GM12878 (cell line): ENCODE data around the gene HMBS. TPM values are rescaled to one million over a fixed set of nuclear protein-coding genes. Genes with fewer than 3 reads are reported as not detected.

Source experiments
- ATAC-seq: fragments of 200-7000 bp; cut with Tn5 transposase; 3 replicates; pipeline ENCODE4 v1.9.1; 2020; ENCODE audit warnings: mild to moderate bottlenecking, moderate library complexity
- BruUV-seq: library from RNA; stranded (reverse); fragments of 400-500 nt; replicated peaks from 2 replicates; lab custom pipeline; 2021; lab: Mats Ljungman, UMichigan
- CTCF ChIA-PET: fragments of 300-600 bp; sonication (Branson Sonifier 250); formaldehyde crosslinking; extraction: SDS; loops from one replicate; lab custom pipeline; 2021; ENCODE audit warnings: inconsistent platforms; lab: Yijun Ruan, JAX
- POLR2A ChIA-PET: fragments of 350-600 bp; formaldehyde crosslinking; extraction: SDS; loops from one replicate; lab custom pipeline; 2021; ENCODE audit warnings: inconsistent platforms; lab: Charles Lee
- RAD21 ChIA-PET: fragments of 300-600 bp; sonication (Branson Sonifier 250); formaldehyde crosslinking; loops from one replicate; lab custom pipeline; 2023; ENCODE audit warnings: antibody characterized with exemption; ENCODE audit not compliant: unreplicated experiment; lab: Charles Lee
- SMC1A ChIA-PET: fragments of 300-600 bp; sonication (Branson Sonifier 250); formaldehyde crosslinking; loops from one replicate; lab custom pipeline; 2023; ENCODE audit not compliant: unreplicated experiment, uncharacterized antibody; lab: Charles Lee
- DNase-seq: peaks from one replicate; pipeline ENCODE4 v3.0.0-alpha.2; 2011; ENCODE audit warnings: low read depth, low spot score
- FAIRE-seq: peaks from 3 replicates; lab custom pipeline; 2011; peaks lifted over from hg19 to GRCh38; lab: Jason Lieb, UNC
- H2AFZ ChIP-seq: 2 replicates; pipeline ENCODE4 v1.6.0; 2011; ENCODE audit warnings: low read depth, low read length, control low read depth; ENCODE audit not compliant: control insufficient read depth
- H3K27ac ChIP-seq: 2 replicates; pipeline ENCODE4 v1.5.1; 2011; ENCODE audit warnings: control low read depth; ENCODE audit not compliant: control insufficient read depth, insufficient read depth
- H3K27me3 ChIP-seq, 2 experiments: replicated peaks in 1 of 2; 2 replicates each; pipeline versions ENCODE4 v1.6.0 to v1.6.1; 2011; ENCODE audit warnings: low read length in 1 of 2; ENCODE audit not compliant: control insufficient read depth in 2 of 2, insufficient read depth in 2 of 2
- H3K36me3 ChIP-seq, 2 experiments: 2 replicates each; pipeline ENCODE4 v1.5.1; 2011; ENCODE audit warnings: low read length in 1 of 2; ENCODE audit not compliant: control insufficient read depth in 2 of 2, insufficient read depth in 2 of 2
- H3K4me1 ChIP-seq: 2 replicates; pipeline ENCODE4 v1.6.1; 2011; ENCODE audit warnings: mild to moderate bottlenecking, low read length, moderate library complexity, mixed read lengths; ENCODE audit not compliant: control insufficient read depth, insufficient read depth
- H3K4me2 ChIP-seq: 2 replicates; pipeline ENCODE4 v1.6.0; 2011; ENCODE audit warnings: control low read depth; ENCODE audit not compliant: control insufficient read depth, insufficient read depth
- H3K4me3 ChIP-seq: fragments of 200-600 bp; sonication (generic); 2 replicates; pipeline ENCODE4 v1.5.1; 2016
- H3K79me2 ChIP-seq: 2 replicates; pipeline ENCODE4 v1.6.0; 2011; ENCODE audit warnings: low read length; ENCODE audit not compliant: control insufficient read depth, insufficient read depth
- H3K9ac ChIP-seq: 2 replicates; pipeline ENCODE4 v1.8.0; 2011; ENCODE audit warnings: low read length, control low read depth, mixed read lengths; ENCODE audit not compliant: control insufficient read depth, insufficient read depth
- H3K9me3 ChIP-seq: replicated peaks from 3 replicates; pipeline ENCODE4 v1.5.1; 2011; ENCODE audit warnings: mild to moderate bottlenecking, low read length; ENCODE audit not compliant: control insufficient read depth, insufficient read depth
- H4K20me1 ChIP-seq: 2 replicates; pipeline ENCODE4 v1.6.0; 2011; ENCODE audit not compliant: control insufficient read depth, insufficient read depth
- CUX1 ChIP-seq: IDR thresholded peaks from 2 replicates; pipeline ENCODE4 v1.6.1; 2012; ENCODE audit warnings: improper control_type of control experiment, low read depth, low read length; ENCODE audit not compliant: insufficient replicate concordance
- IKZF2 ChIP-seq, 2 experiments: fragments of 450-650 bp; IDR thresholded peaks; 2 replicates each; pipeline ENCODE4 v1.6.1; 2017; ENCODE audit warnings: mild to moderate bottlenecking in 2 of 2, moderate library complexity in 2 of 2
- NFIC ChIP-seq: IDR thresholded peaks from 2 replicates; pipeline ENCODE4 v1.6.1; 2012; ENCODE audit warnings: low read depth, mild to moderate bottlenecking, inconsistent platforms, low read length, moderate library complexity
- PBX3 ChIP-seq: IDR thresholded peaks from 2 replicates; pipeline ENCODE4 v1.6.1; 2011; ENCODE audit warnings: mild to moderate bottlenecking, low read depth, low read length, moderate library complexity; ENCODE audit not compliant: insufficient replicate concordance
- TBL1XR1 ChIP-seq: IDR thresholded peaks from 2 replicates; pipeline ENCODE4 v1.6.1; 2012; ENCODE audit warnings: low read depth, low read length, improper control_type of control experiment
- ZNF622 ChIP-seq: fragments of 450-650 bp; IDR thresholded peaks from 2 replicates; pipeline ENCODE4 v1.6.1; 2017; ENCODE audit warnings: mild to moderate bottlenecking, inconsistent platforms
- ZNF687 ChIP-seq: fragments of 450-650 bp; IDR thresholded peaks from 2 replicates; pipeline ENCODE4 v1.6.1; 2017; ENCODE audit warnings: mild to moderate bottlenecking, moderate library complexity
- WGBS: methylation state at CpG from one replicate; pipeline ENCODE4 v1.1.6; 2016; ENCODE audit warnings: low lambda C conversion rate; ENCODE audit not compliant: insufficient replicate concordance, insufficient coverage; ENCODE audit errors: missing lambda C conversion rate; 5-methylcytosine and 5-hydroxymethylcytosine counted together
- in situ Hi-C: fragments of 300-500 bp; cut with MboI; formaldehyde crosslinking; loops from 9 replicates; pipeline ENCODE4 v1.14.3; 2018; ENCODE audit warnings: mixed read lengths
- intact Hi-C: fragments of 100-400 bp; cut with micrococcal nuclease; formaldehyde crosslinking; loops from one replicate; pipeline ENCODE4 v1.14.2; 2022; ENCODE audit not compliant: unreplicated experiment
- polyA plus RNA-seq, 11 experiments: library from polyadenylated mRNA; depleted of rRNA in 4 of 11; unstranded in 6 of 11; stranded (reverse) in 5 of 11; fragments of >200 nt; fragmentation: Nextera tagmentation in 4 of 11; fragmentation: Illumina TruSeq in 1 of 11; extraction: Ambion mirVana in 4 of 11; extraction: Trizol in 1 of 11; gene quantifications; 1 replicate in 1 of 11; 2 replicates in 10 of 11; pipeline versions ENCODE4 v1.2.1 to v1.2.3, GENCODE V29; 2011 to 2016; ENCODE audit warnings: inconsistent platforms in 2 of 11, missing spikeins in 2 of 11, low read depth in 1 of 11
- total RNA-seq, 4 experiments: library from RNA; depleted of rRNA in 3 of 4; stranded (reverse); fragments of >200 nt in 3 of 4; fragmentation: Illumina TruSeq in 1 of 4; extraction: Trizol in 1 of 4; gene quantifications; 2 replicates each; pipeline versions ENCODE4 v1.2.1 to v1.2.3, GENCODE V29; 2013 to 2021

HMBS gene
- total and polyA plus RNA-seq, 10 of the 15 experiments (the other 5 are each of a cell fraction or from before 2014, with no cell fraction given): 17.7 to 96.7 (median 49.7) TPM

GRCh38 chr11:119051440-119052162 is 33.1 kb upstream of the HMBS start (continued):
- no peak for TF ChIP-seq CUX1
- TF ChIP-seq, all 136 proteins: peak for 27

GRCh38 chr11:119052163-119052814 is 32.4 kb upstream of the HMBS start:
- ChIA-PET SMC1A (interaction anchor here (0.6 to 1.6 kb wide), 4 partner anchors 9 to 263 kb away, joined by 3 to 6 read pairs (median 4); partner anchors contain the start of gene VPS11), RAD21 (interaction anchor here (0.8 to 2.8 kb wide), 5 partner anchors 14 to 269 kb away, joined by 3 to 20 read pairs (median 4); partner anchors contain the start of genes HMBS and VPS11), CTCF (interaction anchor here (0.9 to 1.9 kb wide), 5 partner anchors 15 to 41 kb away, joined by 3 to 6 read pairs (median 4); partner anchors contain the start of genes RPS25, SLC37A4, TRAPPC4 and VPS11), POLR2A (interaction anchor here (0.6 to 2.3 kb wide), 10 partner anchors 9 to 57 kb away, joined by 3 to 14 read pairs (median 6); partner anchors contain the start of genes HMBS, RPS25, TRAPPC4 and VPS11)
- peak overlapping the region; percentile 24; the same call in 1 of the 2 replicates for H3K9ac ChIP-seq
- H3K4me2 ChIP-seq: peak overlapping the region; percentile 61
- H3K4me1 ChIP-seq: peaks cover 33% of the 10 kb centered on the region
- peaks cover 39% of the 10 kb centered on the region in 2 experiments for H3K36me3 ChIP-seq
- H3K79me2 ChIP-seq: peaks cover 37% of the 10 kb centered on the region
- DNase-seq (no peak), FAIRE-seq (no peak), ATAC-seq (no peak)
- H3K27ac ChIP-seq: peak overlapping the region; percentile 71
- peak overlapping the region; percentile 9; the same call in 1 of the 2 replicates for H2AFZ ChIP-seq
- H3K9me3 ChIP-seq: no peaks in the 10 kb centered on the region
- H3K4me3 ChIP-seq: peak overlapping the region; percentile 43; the same call in 1 of the 2 replicates
- intact Hi-C loops: no loop called here
- no peaks in the 10 kb centered on the region for H4K20me1 ChIP-seq
- 64% methylated on average over 23 of the region's 23 CpGs for WGBS
- in situ Hi-C loops: no loop called here
- no TSS peak for BruUV-seq
- H3K27me3 ChIP-seq: no peaks in the 10 kb centered on the region
- TF ChIP-seq TBL1XR1 (no peak), NFIC (no peak), ZNF687 (0 out of 2 replicates have a peak, but pooled peaks have one; percentile 42), IKZF2 (IDR thresholded peaks at IDR 0.05) (0 out of 4 replicates have a peak, but pooled peaks of 1 of the 2 experiments have one; percentile 20), ZNF622 (no peak), PBX3 (no peak)
